Neuron (in vitro differentiated cells): ENCODE data around the gene OR9A2.

ENCODE experiments used
- H2AFZ ChIP-seq: one replicate; pipeline ENCODE4 v1.6.1; 2013; ENCODE audit warnings: low read depth, mild to moderate bottlenecking, inconsistent platforms, low read length, moderate library complexity
- H3K27me3 ChIP-seq: one replicate; pipeline ENCODE4 v1.6.1; 2013; ENCODE audit warnings: low read length; ENCODE audit not compliant: insufficient read depth
- H3K36me3 ChIP-seq: one replicate; pipeline ENCODE4 v1.6.1; 2013; ENCODE audit warnings: low read length; ENCODE audit not compliant: insufficient read depth
- H3K4me1 ChIP-seq: one replicate; pipeline ENCODE4 v1.6.1; 2013; ENCODE audit warnings: low read length; ENCODE audit not compliant: insufficient read depth
- H3K4me3 ChIP-seq: 2 replicates; pipeline ENCODE4 v1.5.1; 2013; ENCODE audit warnings: mild to moderate bottlenecking, low read length, moderate library complexity
- H3K9me3 ChIP-seq: one replicate; pipeline ENCODE4 v1.6.1; 2013; ENCODE audit warnings: low read length

The OR9A2 gene

GRCh38 chr7:143013893-143014292 lies 13.0 kb downstream of the OR9A2 start:
- H3K4me1 ChIP-seq: no peaks in the 10 kb centered on the region
- no peaks in the 10 kb centered on the region for H3K36me3 ChIP-seq

GRCh38 chr7:143013473-143013872 lies 13.5 kb downstream of the OR9A2 start:
- H3K9me3 ChIP-seq: no peaks in the 10 kb centered on the region
- H3K36me3 ChIP-seq: no peaks in the 10 kb centered on the region
- H3K27me3 ChIP-seq: no peaks in the 10 kb centered on the region
- H3K4me3 ChIP-seq: no peak overlapping the region
- no peaks in the 10 kb centered on the region for H3K4me1 ChIP-seq
- no peak overlapping the region for H2AFZ ChIP-seq

More at GRCh38 chr7:143013893-143014292, 13.0 kb downstream of the OR9A2 start:
- no peaks in the 10 kb centered on the region for H3K9me3 ChIP-seq
- H3K27me3 ChIP-seq: no peaks in the 10 kb centered on the region
- no peak overlapping the region for H2AFZ ChIP-seq
- no peak overlapping the region for H3K4me3 ChIP-seq

DNA sequence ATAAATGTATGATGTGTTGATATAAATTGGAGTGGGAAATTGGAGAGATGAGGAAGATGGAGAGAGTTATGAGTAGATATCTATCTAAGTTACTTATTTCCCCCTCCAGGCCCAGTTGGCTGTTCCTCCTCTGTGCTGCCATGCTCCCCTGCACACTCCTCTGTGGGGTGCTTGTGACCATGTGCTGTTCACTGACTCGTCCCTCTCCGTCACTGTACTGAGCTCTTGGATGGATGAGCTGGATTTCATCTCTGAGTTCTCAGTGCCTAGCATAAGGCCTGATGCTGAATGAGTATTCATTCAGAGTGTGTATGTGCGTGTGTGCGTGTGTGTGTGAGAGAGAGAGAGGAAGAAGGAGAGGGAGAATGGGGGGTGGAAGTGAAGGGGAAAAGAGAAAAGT lies 14.5 kb downstream of the OR9A2 start:
- Histone ChIP-seq H3K9me3 (no peaks in the 10 kb centered on the region), H3K4me1 (no peaks in the 10 kb centered on the region), H3K4me3 (no peak overlapping the region), H3K36me3 (no peaks in the 10 kb centered on the region), H2AFZ (no peak overlapping the region), H3K27me3 (no peaks in the 10 kb centered on the region)

DNA sequence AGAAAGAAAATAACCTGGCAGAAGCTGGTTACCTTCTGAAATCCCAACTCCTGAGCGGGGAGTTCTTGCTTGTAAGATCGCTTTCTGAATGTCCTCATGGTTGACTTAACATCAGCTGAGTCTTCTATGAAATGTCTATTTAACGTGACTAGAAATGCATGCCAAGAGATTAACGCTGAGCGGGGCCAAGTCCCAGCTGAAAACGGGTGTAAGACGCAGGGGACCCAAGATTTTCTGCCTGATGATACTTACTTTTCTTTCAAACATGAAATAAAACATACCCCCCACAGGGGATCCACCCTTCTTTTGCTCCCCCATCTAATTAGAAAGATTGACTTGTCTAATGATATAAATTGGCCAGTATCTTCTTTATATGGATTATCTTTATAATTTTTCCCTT lies 14.9 kb downstream of the OR9A2 start:
- Histone ChIP-seq H3K4me1 (no peaks in the 10 kb centered on the region), H3K27me3 (no peaks in the 10 kb centered on the region), H3K9me3 (no peaks in the 10 kb centered on the region), H2AFZ (no peak overlapping the region), H3K4me3 (no peak overlapping the region), H3K36me3 (no peaks in the 10 kb centered on the region)

DNA sequence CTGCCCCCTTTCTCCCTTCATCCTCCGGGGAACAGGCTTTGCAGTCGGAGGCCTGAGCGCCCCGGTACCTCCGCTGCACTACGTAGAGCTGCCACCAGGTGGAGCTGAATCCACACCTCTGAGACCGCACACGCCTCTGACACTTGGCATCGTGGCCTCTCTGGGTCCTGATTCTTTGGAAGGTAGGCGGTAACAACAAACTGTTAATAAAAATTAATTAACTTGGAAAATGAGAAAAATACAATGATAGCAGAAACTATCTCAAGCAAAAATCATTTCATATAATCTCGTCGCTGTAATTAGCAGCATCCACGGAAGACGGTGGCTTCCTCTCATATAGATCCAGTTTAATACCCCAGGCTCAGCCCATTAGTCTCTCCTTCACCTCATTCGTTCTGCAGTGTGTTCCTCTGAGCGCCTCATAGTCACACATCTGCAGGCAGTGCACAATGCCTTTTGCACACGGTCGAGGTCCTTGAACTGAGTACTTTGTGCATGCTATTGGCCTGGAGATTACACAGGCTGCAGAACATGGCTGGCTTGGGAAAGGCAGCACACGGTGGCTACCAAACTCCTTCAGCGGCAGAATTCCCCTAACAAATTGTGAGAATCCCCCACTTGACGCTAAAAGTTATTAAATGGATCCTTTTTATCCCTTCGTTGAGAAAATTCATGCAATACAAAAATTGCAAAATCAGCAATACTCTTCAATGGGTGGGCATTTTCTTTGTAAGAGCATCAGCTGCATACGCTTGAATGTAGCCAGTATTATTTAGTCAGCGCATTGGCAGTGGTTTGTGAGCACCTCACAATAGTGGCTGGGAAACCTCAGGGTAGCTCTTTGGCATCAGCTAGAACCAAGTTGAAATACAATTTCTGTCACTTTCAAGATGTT lies 18.7 kb downstream of the OR9A2 start:
- Histone ChIP-seq H3K27me3 (no peaks in the 10 kb centered on the region), H3K36me3 (no peaks in the 10 kb centered on the region), H2AFZ (no peak overlapping the region), H3K4me1 (no peaks in the 10 kb centered on the region), H3K9me3 (no peaks in the 10 kb centered on the region), H3K4me3 (no peak overlapping the region)

DNA sequence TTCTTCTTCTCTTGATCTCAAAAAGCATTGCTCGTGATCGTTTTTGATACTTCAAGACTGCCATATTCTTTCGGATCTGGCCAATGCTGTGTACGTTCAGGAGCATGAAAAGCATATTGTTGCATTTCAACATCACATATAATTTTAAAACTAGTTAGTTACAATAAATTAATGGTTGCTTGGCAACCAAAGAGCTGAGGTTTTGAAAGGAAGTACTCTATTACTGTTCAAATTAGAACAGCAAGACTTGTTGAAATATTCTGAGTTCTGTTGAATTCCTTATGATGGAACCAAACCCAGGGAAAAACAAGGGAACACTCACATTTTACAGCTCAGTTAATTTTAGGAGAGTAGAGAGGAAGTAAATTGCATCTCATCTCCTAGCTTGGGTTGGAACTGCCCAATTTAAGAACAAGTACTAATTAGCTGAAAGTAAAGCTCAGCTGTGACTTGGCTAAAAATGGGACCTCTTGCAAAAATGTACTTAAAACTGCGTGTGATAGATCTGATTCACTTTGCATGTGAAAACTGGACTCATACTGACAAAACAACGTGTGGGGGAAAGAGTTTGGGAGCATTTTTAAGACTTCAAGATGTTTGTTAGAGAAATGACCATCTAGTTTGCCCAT lies 21.2 kb downstream of the OR9A2 start:
- Histone ChIP-seq H2AFZ (no peak overlapping the region), H3K4me3 (no peak overlapping the region), H3K9me3 (no peaks in the 10 kb centered on the region), H3K36me3 (no peaks in the 10 kb centered on the region), H3K4me1 (no peaks in the 10 kb centered on the region), H3K27me3 (no peaks in the 10 kb centered on the region)

DNA sequence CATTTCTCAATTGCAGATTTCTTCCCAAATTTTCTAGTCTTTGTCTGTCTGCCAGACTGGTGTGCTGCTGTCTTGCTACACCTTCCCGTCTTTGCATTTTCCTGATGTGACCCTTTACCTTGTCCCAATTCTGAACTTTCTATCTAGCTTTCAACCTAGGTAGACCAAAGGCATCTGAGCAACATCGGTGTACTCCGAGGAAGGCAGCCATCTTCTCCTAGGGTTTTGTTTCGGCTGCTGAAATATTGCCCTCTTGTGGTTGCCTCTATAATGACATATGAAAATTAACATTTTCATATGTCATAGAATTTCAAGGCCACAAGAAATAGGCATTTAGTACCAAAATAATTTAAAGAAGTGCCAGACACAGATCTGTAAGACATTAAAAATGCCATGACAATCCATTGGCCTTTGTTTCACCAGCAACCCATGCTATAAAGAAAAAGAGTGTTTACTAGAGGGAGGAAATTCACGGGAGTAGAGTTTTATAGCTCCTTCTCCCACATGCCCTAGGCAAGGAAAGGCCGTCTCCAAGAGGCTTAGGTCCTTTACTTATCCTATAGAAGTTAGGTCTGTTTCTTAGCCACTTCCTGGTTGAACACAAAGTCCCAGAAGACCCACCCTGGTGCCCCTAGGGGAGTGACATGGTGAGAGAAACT lies 23.4 kb downstream of the OR9A2 start:
- Histone ChIP-seq H3K27me3 (no peaks in the 10 kb centered on the region), H3K4me1 (no peaks in the 10 kb centered on the region), H2AFZ (peak overlapping the region; percentile 52), H3K4me3 (no peak overlapping the region), H3K9me3 (no peaks in the 10 kb centered on the region), H3K36me3 (no peaks in the 10 kb centered on the region)

DNA sequence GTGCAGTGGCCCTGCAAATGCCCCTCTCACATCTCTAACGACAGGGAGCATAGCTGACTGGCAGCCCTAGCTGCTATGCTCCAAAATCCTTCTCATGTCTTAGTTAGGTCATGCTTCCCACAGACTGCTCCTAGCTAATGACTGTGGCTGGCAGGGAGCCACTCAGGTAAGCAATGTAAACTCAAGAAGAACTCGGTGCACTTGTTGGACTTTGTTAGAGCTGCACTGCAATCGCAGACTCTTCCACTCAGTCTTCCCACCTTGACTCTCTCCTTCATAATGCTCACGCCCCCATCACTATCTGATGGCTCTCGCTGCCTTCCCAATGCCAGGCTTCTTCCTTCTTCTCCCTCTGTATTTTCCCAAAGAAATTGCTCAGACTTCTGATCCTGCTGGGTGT lies 24.0 kb downstream of the OR9A2 start:
- Histone ChIP-seq H3K36me3 (no peaks in the 10 kb centered on the region), H3K4me1 (no peaks in the 10 kb centered on the region), H3K27me3 (no peaks in the 10 kb centered on the region), H3K9me3 (no peaks in the 10 kb centered on the region), H2AFZ (peak overlapping the region; percentile 52), H3K4me3 (no peak overlapping the region)

GRCh38 chr7:143002106-143002505 lies 24.8 kb downstream of the OR9A2 start:
- no peaks in the 10 kb centered on the region for H3K9me3 ChIP-seq
- no peaks in the 10 kb centered on the region for H3K4me1 ChIP-seq
- no peaks in the 10 kb centered on the region for H3K36me3 ChIP-seq
- no peak overlapping the region for H2AFZ ChIP-seq
- H3K4me3 ChIP-seq: no peak overlapping the region
- no peaks in the 10 kb centered on the region for H3K27me3 ChIP-seq

DNA sequence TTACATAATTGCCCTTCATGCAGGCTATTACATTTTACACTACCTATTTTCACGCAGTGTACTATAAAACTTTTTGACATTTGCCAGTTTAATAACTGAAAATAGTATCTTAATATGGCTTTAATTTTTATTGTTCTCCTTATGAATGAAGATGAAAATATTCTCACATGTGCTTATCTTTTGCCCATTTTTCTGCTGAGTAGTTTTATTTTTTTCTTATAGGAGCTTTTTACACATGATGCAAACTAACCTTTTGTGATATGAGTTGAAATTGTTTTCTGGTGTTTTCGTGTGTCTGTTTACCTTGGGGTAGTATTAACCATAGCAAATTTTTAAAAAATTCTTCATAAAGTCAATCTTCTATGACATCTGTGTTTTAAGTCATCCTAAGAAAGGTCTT lies 26.3 kb downstream of the OR9A2 start:
- Histone ChIP-seq H3K36me3 (no peaks in the 10 kb centered on the region), H3K27me3 (no peaks in the 10 kb centered on the region), H2AFZ (no peak overlapping the region)

GRCh38 chr7:142999793-143000192 lies 27.1 kb downstream of the OR9A2 start:
- no peak overlapping the region for H2AFZ ChIP-seq
- H3K4me3 ChIP-seq: no peak overlapping the region
- no peaks in the 10 kb centered on the region for H3K4me1 ChIP-seq
- no peaks in the 10 kb centered on the region for H3K9me3 ChIP-seq
- H3K27me3 ChIP-seq: no peaks in the 10 kb centered on the region
- no peaks in the 10 kb centered on the region for H3K36me3 ChIP-seq

More for the DNA sequence above, 26.3 kb downstream of the OR9A2 start:
- no peaks in the 10 kb centered on the region for H3K4me1 ChIP-seq
- no peaks in the 10 kb centered on the region for H3K9me3 ChIP-seq
- H3K4me3 ChIP-seq: no peak overlapping the region

GRCh38 chr7:142998966-142999365 lies 28.0 kb downstream of the OR9A2 start:
- Histone ChIP-seq H3K27me3 (no peaks in the 10 kb centered on the region), H3K4me1 (no peaks in the 10 kb centered on the region), H3K9me3 (no peaks in the 10 kb centered on the region), H3K36me3 (no peaks in the 10 kb centered on the region), H2AFZ (no peak overlapping the region), H3K4me3 (no peak overlapping the region)

GRCh38 chr7:142997456-142997989 lies 29.4 kb downstream of the OR9A2 start:
- no peak overlapping the region for H2AFZ ChIP-seq
- no peak overlapping the region for H3K4me3 ChIP-seq
- no peaks in the 10 kb centered on the region for H3K4me1 ChIP-seq
- no peaks in the 10 kb centered on the region for H3K9me3 ChIP-seq
- H3K27me3 ChIP-seq: no peaks in the 10 kb centered on the region
- no peaks in the 10 kb centered on the region for H3K36me3 ChIP-seq
